ENCODE measurements around the gene TDRD15.

DNA sequence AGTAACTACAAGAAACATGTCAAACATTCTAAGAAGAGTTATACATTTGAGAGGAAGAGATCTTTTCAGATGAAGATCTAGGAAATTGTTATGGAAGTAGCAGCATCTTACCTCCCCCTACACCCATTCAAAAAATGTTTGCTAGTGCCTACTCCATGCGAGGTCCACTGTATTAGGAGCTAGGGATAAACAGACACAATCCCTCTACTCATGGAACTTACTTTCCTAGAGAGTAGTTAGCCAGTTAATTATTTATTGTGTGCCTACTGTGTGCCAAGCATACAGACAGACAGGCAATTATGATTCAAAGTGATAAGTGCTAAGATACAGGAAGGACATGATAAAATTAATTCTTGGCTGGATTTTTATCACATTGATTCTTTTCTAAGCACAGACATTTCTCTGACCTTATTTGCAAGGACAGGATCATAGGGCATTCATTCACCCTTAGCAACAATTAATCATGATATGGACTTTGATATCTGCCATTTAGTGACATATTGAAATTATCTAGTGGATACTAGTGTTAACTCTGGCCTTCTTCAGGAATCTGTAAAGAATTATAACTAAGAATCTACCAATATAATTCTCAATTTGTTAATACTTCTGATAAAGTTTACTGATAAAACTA lies 19.6 kb upstream of the TDRD15 start:
- TF ChIP-seq, protein P1, sequence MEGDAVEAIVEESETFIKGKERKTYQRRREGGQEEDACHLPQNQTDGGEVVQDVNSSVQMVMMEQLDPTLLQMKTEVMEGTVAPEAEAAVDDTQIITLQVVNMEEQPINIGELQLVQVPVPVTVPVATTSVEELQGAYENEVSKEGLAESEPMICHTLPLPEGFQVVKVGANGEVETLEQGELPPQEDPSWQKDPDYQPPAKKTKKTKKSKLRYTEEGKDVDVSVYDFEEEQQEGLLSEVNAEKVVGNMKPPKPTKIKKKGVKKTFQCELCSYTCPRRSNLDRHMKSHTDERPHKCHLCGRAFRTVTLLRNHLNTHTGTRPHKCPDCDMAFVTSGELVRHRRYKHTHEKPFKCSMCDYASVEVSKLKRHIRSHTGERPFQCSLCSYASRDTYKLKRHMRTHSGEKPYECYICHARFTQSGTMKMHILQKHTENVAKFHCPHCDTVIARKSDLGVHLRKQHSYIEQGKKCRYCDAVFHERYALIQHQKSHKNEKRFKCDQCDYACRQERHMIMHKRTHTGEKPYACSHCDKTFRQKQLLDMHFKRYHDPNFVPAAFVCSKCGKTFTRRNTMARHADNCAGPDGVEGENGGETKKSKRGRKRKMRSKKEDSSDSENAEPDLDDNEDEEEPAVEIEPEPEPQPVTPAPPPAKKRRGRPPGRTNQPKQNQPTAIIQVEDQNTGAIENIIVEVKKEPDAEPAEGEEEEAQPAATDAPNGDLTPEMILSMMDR (IDR thresholded peaks at IDR 0.05): no peak
- TF ChIP-seq POLR2A (IDR thresholded peaks at IDR 0.05): no peak

Data from thyroid gland (tissue), 4 donors.